ENCODE measurements around the gene FAM240B. TPM values are rescaled to one million over a fixed set of nuclear protein-coding genes. Genes with fewer than 3 reads are reported as not detected.
A peak's percentile ranks its signal among the peaks of the same experiment; 100 is the strongest.

The FAM240B gene
- polyA plus RNA-seq, 1 donor from 2014 or later, result not detected

DNA sequence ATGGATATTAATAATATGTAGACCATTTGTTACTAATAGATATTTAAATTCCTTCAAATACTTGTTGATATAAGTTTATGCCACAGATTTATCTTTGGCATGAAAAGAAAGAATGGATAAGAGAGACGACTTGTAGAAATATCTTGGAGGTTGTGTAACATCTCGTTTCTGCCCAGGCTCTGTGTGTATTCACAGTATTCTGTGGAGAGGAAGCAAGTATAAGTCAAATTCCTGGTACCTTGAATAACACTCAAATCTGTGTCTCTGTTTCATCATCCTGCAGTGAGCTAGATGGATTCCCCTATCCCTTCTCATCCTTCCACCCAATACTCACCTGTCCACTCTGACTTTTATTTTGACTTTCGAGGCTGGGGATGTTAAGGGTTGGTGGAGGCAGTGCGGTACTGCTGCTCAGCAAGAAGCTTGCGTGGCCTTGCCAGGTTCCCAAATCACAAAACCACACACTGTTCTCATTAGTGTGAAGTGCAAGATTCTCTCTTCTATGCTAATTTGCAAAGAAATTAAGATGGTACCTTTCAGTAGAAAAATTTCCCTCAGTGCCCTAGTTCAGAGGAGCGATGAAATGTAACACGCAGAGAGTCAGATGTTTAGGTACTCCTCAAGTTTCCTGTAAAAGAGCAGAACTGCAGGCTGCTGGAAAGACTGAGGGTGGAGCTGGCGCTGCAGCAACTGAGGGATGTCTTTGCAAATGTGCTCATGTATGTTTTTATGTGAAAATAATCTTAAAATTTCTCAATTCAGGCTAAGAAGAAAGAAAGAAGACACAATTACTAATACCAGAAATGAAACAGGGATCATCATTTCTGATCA is 57.0 kb downstream of the FAM240B start:
- no peak overlapping the region for H3K27ac ChIP-seq (ENCODE audit: low read length)

GRCh38 chr9:38659538-38659937 is 60.4 kb downstream of the FAM240B start:
- Histone ChIP-seq H3K9ac (ENCODE audit: low read length) (no peak overlapping the region), H3K79me2 (replicated peaks; ENCODE audit: insufficient read depth, low read length) (no peaks in the 10 kb centered on the region), H3K36me3 (ENCODE audit: insufficient read depth, low read length) (no peaks in the 10 kb centered on the region), H3K4me3 (ENCODE audit: low read length) (no peak overlapping the region), H3K4me2 (ENCODE audit: low read length) (no peak overlapping the region), H3K9me3 (ENCODE audit: low read length) (no peaks in the 10 kb centered on the region), H3F3A (ENCODE audit: insufficient read depth, low read length, poor library complexity, severe bottlenecking) (no peaks in the 10 kb centered on the region), H3K9me2 (ENCODE audit: insufficient read depth, low read length) (no peaks in the 10 kb centered on the region), H3K27me3 (ENCODE audit: insufficient read depth, low read depth, low read length) (no peaks in the 10 kb centered on the region), H4K20me1 (ENCODE audit: insufficient read depth) (no peaks in the 10 kb centered on the region), H3K27ac (ENCODE audit: low read length) (no peak overlapping the region), H2AFZ (ENCODE audit: low read depth, low read length) (no peak overlapping the region)
- TF ChIP-seq, protein P1, sequence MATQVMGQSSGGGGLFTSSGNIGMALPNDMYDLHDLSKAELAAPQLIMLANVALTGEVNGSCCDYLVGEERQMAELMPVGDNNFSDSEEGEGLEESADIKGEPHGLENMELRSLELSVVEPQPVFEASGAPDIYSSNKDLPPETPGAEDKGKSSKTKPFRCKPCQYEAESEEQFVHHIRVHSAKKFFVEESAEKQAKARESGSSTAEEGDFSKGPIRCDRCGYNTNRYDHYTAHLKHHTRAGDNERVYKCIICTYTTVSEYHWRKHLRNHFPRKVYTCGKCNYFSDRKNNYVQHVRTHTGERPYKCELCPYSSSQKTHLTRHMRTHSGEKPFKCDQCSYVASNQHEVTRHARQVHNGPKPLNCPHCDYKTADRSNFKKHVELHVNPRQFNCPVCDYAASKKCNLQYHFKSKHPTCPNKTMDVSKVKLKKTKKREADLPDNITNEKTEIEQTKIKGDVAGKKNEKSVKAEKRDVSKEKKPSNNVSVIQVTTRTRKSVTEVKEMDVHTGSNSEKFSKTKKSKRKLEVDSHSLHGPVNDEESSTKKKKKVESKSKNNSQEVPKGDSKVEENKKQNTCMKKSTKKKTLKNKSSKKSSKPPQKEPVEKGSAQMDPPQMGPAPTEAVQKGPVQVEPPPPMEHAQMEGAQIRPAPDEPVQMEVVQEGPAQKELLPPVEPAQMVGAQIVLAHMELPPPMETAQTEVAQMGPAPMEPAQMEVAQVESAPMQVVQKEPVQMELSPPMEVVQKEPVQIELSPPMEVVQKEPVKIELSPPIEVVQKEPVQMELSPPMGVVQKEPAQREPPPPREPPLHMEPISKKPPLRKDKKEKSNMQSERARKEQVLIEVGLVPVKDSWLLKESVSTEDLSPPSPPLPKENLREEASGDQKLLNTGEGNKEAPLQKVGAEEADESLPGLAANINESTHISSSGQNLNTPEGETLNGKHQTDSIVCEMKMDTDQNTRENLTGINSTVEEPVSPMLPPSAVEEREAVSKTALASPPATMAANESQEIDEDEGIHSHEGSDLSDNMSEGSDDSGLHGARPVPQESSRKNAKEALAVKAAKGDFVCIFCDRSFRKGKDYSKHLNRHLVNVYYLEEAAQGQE (IDR thresholded peaks at IDR 0.05; ENCODE audit: borderline replicate concordance), result no peak
- TF ChIP-seq POLR2AphosphoS5 (IDR thresholded peaks at IDR 0.05) (no peak), CTCF (IDR thresholded peaks at IDR 0.05; ENCODE audit: poor library complexity, severe bottlenecking) (no peak), MXI1 (conservative IDR thresholded peaks at IDR 0.05; ENCODE audit: poor library complexity, severe bottlenecking) (no peak), EP300 (conservative IDR thresholded peaks at IDR 0.05; ENCODE audit: poor library complexity, severe bottlenecking) (no peak), RAD21 (conservative IDR thresholded peaks at IDR 0.05) (no peak), EZH2 (IDR thresholded peaks at IDR 0.05; ENCODE audit: borderline replicate concordance, insufficient read depth, low read length, poor library complexity, severe bottlenecking) (no peak), SMC3 (conservative IDR thresholded peaks at IDR 0.05; ENCODE audit: poor library complexity) (no peak), TAF1 (IDR thresholded peaks at IDR 0.05; ENCODE audit: low read depth) (no peak)

More for the DNA sequence above, 57.0 kb downstream of the FAM240B start:
- no peaks in the 10 kb centered on the region for H3K36me3 ChIP-seq (ENCODE audit: insufficient read depth, low read length)
- no peak overlapping the region for H3K4me2 ChIP-seq (ENCODE audit: low read length)
- TF ChIP-seq TAF1 (IDR thresholded peaks at IDR 0.05; ENCODE audit: low read depth), result no peak
- TF ChIP-seq CTCF (IDR thresholded peaks at IDR 0.05; ENCODE audit: poor library complexity, severe bottlenecking), result peak; percentile 78
- peak; percentile 89 for TF ChIP-seq RAD21 (conservative IDR thresholded peaks at IDR 0.05)
- peak; percentile 89 for TF ChIP-seq SMC3 (conservative IDR thresholded peaks at IDR 0.05; ENCODE audit: poor library complexity)
- H3K79me2 ChIP-seq (replicated peaks; ENCODE audit: insufficient read depth, low read length), result no peaks in the 10 kb centered on the region
- H3K9ac ChIP-seq (ENCODE audit: low read length), result no peak overlapping the region
- H3K4me3 ChIP-seq (ENCODE audit: low read length), result no peak overlapping the region
- no peak overlapping the region for H2AFZ ChIP-seq (ENCODE audit: low read depth, low read length)
- H4K20me1 ChIP-seq (ENCODE audit: insufficient read depth), result no peaks in the 10 kb centered on the region
- no peaks in the 10 kb centered on the region for H3F3A ChIP-seq (ENCODE audit: insufficient read depth, low read length, poor library complexity, severe bottlenecking)
- no peaks in the 10 kb centered on the region for H3K9me3 ChIP-seq (ENCODE audit: low read length)
- H3K9me2 ChIP-seq (ENCODE audit: insufficient read depth, low read length), result no peaks in the 10 kb centered on the region
- no peaks in the 10 kb centered on the region for H3K27me3 ChIP-seq (ENCODE audit: insufficient read depth, low read depth, low read length)

All from neural cell (in vitro differentiated cells).